Breast epithelium (tissue), 4 donors: Measurements from ENCODE around the gene RBP5. TPM values are rescaled to one million over a fixed set of nuclear protein-coding genes. Genes with fewer than 3 reads are reported as not detected.

ENCODE experiments used
- DNase-seq, 2 donors: peaks; one replicate each; pipeline ENCODE4 v3.0.0-alpha.2; 2019; ENCODE audit warnings: low spot score in 2 of 2
- H3K27ac ChIP-seq, 2 donors: fragments of 200-600 bp; sonication (generic) in 1 of 2; one replicate each; pipeline ENCODE4 v1.5.1; 2016 to 2019; ENCODE audit warnings: mild to moderate bottlenecking in 1 of 2
- H3K27me3 ChIP-seq, 2 donors: fragments of 200-600 bp; sonication (generic) in 1 of 2; one replicate each; pipeline versions ENCODE4 v1.5.1 to v1.6.0; 2017 to 2019; ENCODE audit warnings: control low read depth in 1 of 2, mild to moderate bottlenecking in 1 of 2
- H3K36me3 ChIP-seq: fragments of 200-600 bp; one replicate; pipeline ENCODE4 v1.5.1; 2019
- H3K4me1 ChIP-seq, 2 donors: fragments of 200-600 bp; sonication (generic); one replicate each; pipeline ENCODE4 v1.5.1; 2016 to 2019; ENCODE audit warnings: control low read depth in 1 of 2
- H3K4me3 ChIP-seq, 3 donors: fragments of 200-600 bp; sonication (generic); 1 replicate in 2 of 3; 2 replicates in 1 of 3; pipeline ENCODE4 v1.5.1; 2016 to 2019; ENCODE audit warnings: mild to moderate bottlenecking in 3 of 3, moderate library complexity in 2 of 3
- H3K9me3 ChIP-seq, 2 donors: fragments of 200-600 bp; sonication (generic) in 1 of 2; one replicate each; pipeline ENCODE4 v1.5.1; 2016 to 2019; ENCODE audit warnings: control low read depth in 1 of 2
- CTCF ChIP-seq, 3 donors: fragments of 450-650 bp; IDR thresholded peaks; one replicate each; pipeline ENCODE4 v1.5.1; 2016 to 2017; ENCODE audit warnings: antibody characterized with exemption in 3 of 3, mild to moderate bottlenecking in 3 of 3, moderate library complexity in 3 of 3
- POLR2A ChIP-seq: fragments of 450-650 bp; IDR thresholded peaks from one replicate; pipeline ENCODE4 v1.6.1; 2016; ENCODE audit warnings: antibody characterized with exemption, mild to moderate bottlenecking, moderate library complexity
- POLR2AphosphoS5 ChIP-seq, 3 donors: sonication (generic); formaldehyde crosslinking; IDR thresholded peaks; one replicate each; pipeline ENCODE4 v1.6.1; 2017; ENCODE audit warnings: antibody characterized with exemption in 3 of 3
- intact Hi-C: fragments of 100-400 bp; cut with DNase I; formaldehyde crosslinking; loops from one replicate; pipeline ENCODE4 v1.15.1; 2023; ENCODE audit warnings: low total_unique reads
- total RNA-seq, 3 donors: library from RNA; depleted of rRNA; stranded (reverse); fragments of >200 nt; gene quantifications; one replicate each; pipeline ENCODE4 v1.1.0, GENCODE V29; 2016

RBP5 gene
- total RNA-seq, 3 donors from 2014 or later = 1.1 to 3.3 (median 2.9) TPM

- H3K9me3 ChIP-seq = no peaks in the 10 kb centered on the region
- no peaks in the 10 kb centered on the region for H3K36me3 ChIP-seq
- H3K27me3 ChIP-seq = no peaks in the 10 kb centered on the region
- intact Hi-C loops = no loop called here
- no peak overlapping the region for H3K4me3 ChIP-seq
- H3K4me1 ChIP-seq = peaks cover 0 to 3% of the 10 kb centered on the region in 2 donors
- no peak for TF ChIP-seq POLR2AphosphoS5 (IDR thresholded peaks at IDR 0.05)
- TF ChIP-seq POLR2A = no peak
- no peak for TF ChIP-seq CTCF (IDR thresholded peaks at IDR 0.05)
- peak overlapping the region in 1 of 2 donors; percentile 48 for H3K27ac ChIP-seq
- DNase-seq = no peak
Measured at GRCh38 chr12:7083125-7083524, 45.6 kb downstream of the RBP5 start.

- intact Hi-C loops = no loop called here
- H3K9me3 ChIP-seq = no peaks in the 10 kb centered on the region
- H3K27me3 ChIP-seq = no peaks in the 10 kb centered on the region
- TF ChIP-seq CTCF (IDR thresholded peaks at IDR 0.05) = no peak
- TF ChIP-seq POLR2AphosphoS5 (IDR thresholded peaks at IDR 0.05) = no peak
- TF ChIP-seq POLR2A = no peak
- peak overlapping the region; percentile 34 to 79 for H3K27ac ChIP-seq
- H3K36me3 ChIP-seq = no peaks in the 10 kb centered on the region
- no peak for DNase-seq
- H3K4me3 ChIP-seq = no peak overlapping the region
- H3K4me1 ChIP-seq = peaks cover 0 to 3% of the 10 kb centered on the region in 2 donors
Measured at GRCh38 chr12:7081037-7081436, 47.7 kb downstream of the RBP5 start.

DNA sequence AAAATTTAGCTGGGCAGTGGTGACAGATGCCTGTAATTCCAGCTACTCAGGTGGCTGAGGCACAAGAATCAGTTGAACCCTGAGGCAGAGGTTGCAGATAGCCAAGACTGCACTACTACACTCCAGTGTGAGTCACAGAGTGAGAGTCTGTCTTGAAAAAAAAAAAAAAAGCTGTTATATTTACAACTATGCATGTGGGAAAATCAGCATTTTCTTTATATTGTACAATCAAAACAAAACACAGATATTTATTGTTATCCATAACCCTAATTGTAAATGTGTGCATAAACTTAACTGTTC is 48.9 kb downstream of the RBP5 start:
- H3K36me3 ChIP-seq = no peaks in the 10 kb centered on the region
- intact Hi-C loops = no loop called here
- DNase-seq = no peak
- H3K27me3 ChIP-seq = no peaks in the 10 kb centered on the region
- TF ChIP-seq POLR2AphosphoS5 (IDR thresholded peaks at IDR 0.05) = no peak
- TF ChIP-seq CTCF (IDR thresholded peaks at IDR 0.05) = no peak
- TF ChIP-seq POLR2A = no peak
- H3K4me1 ChIP-seq = peaks cover 0 to 3% of the 10 kb centered on the region in 2 donors
- peak overlapping the region; percentile 79 to 88 for H3K27ac ChIP-seq
- H3K9me3 ChIP-seq = no peaks in the 10 kb centered on the region
- H3K4me3 ChIP-seq = no peak overlapping the region

GRCh38 chr12:7078163-7078562 is 50.5 kb downstream of the RBP5 start:
- Histone ChIP-seq H3K27me3 (no peaks in the 10 kb centered on the region), H3K36me3 (no peaks in the 10 kb centered on the region), H3K4me1 (peaks cover 0 to 3% of the 10 kb centered on the region in 2 donors), H3K4me3 (no peak overlapping the region), H3K27ac (no peak overlapping the region), H3K9me3 (no peaks in the 10 kb centered on the region)
- TF ChIP-seq POLR2A (no peak), CTCF (IDR thresholded peaks at IDR 0.05) (no peak), POLR2AphosphoS5 (IDR thresholded peaks at IDR 0.05) (no peak)
- intact Hi-C loops = no loop called here
- no peak for DNase-seq

GRCh38 chr12:7076493-7076892 is 52.2 kb downstream of the RBP5 start:
- intact Hi-C loops = no loop called here
- Histone ChIP-seq H3K27me3 (no peaks in the 10 kb centered on the region), H3K27ac (peak overlapping the region in 1 of 2 donors; percentile 56), H3K4me1 (peaks cover 0 to 3% of the 10 kb centered on the region in 2 donors), H3K9me3 (no peaks in the 10 kb centered on the region), H3K4me3 (no peak overlapping the region), H3K36me3 (no peaks in the 10 kb centered on the region)
- DNase-seq = no peak
- no peak for TF ChIP-seq CTCF (IDR thresholded peaks at IDR 0.05)
- TF ChIP-seq POLR2A = no peak
- TF ChIP-seq POLR2AphosphoS5 (IDR thresholded peaks at IDR 0.05) = no peak
